Measurements from ENCODE around the gene APOE. TPM values are rescaled to one million over a fixed set of nuclear protein-coding genes. Genes with fewer than 3 reads are reported as not detected.

The APOE gene
- polyA plus RNA-seq, 2 of the 4 experiments (the other 2 are of a cell fraction): 12.5 to 31.9 TPM

- POLR2A ChIA-PET: interaction anchor here (0.6 to 2.1 kb wide), 3 partner anchors 13 to 240 kb away, joined by 3 to 7 read pairs (median 6); partner anchors contain the start of genes CLPTM1 and TOMM40
- Histone ChIP-seq H3K4me2 (peak overlapping the region; percentile 56), H3K9me3 (no peaks in the 10 kb centered on the region), H3K27ac (peak overlapping the region in 1 of 2 experiments; percentile 56; a peak in 3 of 6 replicates), H3K4me1 (peaks cover 29% of the 10 kb centered on the region), H3K4me3 (no peak overlapping the region)
- CTCF ChIA-PET: interaction anchor here (0.6 to 18.1 kb wide), 57 partner anchors 9 to 500 kb away, joined by 3 to 303 read pairs (median 4); partner anchors contain the start of genes APOC1, APOC2, CLASRP and CLPTM1
- DNase-seq (ENCODE audit: low read depth in 1 of 2, low spot score in 1 of 2) (peak; percentile 79 to 84), ATAC-seq (peak; percentile 54 to 68), FAIRE-seq (no peak)
- WGBS (ENCODE audit: missing lambda C conversion rate): 22% methylated on average over 24 of the region's 24 CpGs
- no peak for TF ChIP-seq CBX2 (IDR thresholded peaks at IDR 0.05; ENCODE audit: borderline replicate concordance, low read depth)
- TF ChIP-seq RFX5 (IDR thresholded peaks at IDR 0.05): 0 out of 2 replicates have a peak, but pooled peaks have one; percentile 54
- TF ChIP-seq, protein P1, sequence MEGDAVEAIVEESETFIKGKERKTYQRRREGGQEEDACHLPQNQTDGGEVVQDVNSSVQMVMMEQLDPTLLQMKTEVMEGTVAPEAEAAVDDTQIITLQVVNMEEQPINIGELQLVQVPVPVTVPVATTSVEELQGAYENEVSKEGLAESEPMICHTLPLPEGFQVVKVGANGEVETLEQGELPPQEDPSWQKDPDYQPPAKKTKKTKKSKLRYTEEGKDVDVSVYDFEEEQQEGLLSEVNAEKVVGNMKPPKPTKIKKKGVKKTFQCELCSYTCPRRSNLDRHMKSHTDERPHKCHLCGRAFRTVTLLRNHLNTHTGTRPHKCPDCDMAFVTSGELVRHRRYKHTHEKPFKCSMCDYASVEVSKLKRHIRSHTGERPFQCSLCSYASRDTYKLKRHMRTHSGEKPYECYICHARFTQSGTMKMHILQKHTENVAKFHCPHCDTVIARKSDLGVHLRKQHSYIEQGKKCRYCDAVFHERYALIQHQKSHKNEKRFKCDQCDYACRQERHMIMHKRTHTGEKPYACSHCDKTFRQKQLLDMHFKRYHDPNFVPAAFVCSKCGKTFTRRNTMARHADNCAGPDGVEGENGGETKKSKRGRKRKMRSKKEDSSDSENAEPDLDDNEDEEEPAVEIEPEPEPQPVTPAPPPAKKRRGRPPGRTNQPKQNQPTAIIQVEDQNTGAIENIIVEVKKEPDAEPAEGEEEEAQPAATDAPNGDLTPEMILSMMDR (IDR thresholded peaks at IDR 0.05): peak; percentile 98
- peak; percentile 50; the same call in 1 of the 2 replicates for TF ChIP-seq MYC (IDR thresholded peaks at IDR 0.05; ENCODE audit: borderline replicate concordance, low read length)
- TF ChIP-seq SREBF2 (IDR thresholded peaks at IDR 0.05): no peak
- peak; percentile 50; the same call in 1 of the 2 replicates for TF ChIP-seq MAX (IDR thresholded peaks at IDR 0.05)
- peak in 1 of 2 experiments; percentile 65; a peak in 3 of 5 replicates for TF ChIP-seq JUN (IDR thresholded peaks at IDR 0.05)
- TF ChIP-seq CHD2 (IDR thresholded peaks at IDR 0.05; ENCODE audit: low read length, partially characterized antibody): peak; percentile 33
- TF ChIP-seq MAFK (IDR thresholded peaks at IDR 0.05; ENCODE audit: partially characterized antibody): peak; percentile 41
- TF ChIP-seq TP53 (CRISPR knock-in tag; IDR thresholded peaks at IDR 0.05): 0 out of 2 replicates have a peak, but pooled peaks have one; percentile 59
- peak; percentile 83 for TF ChIP-seq SMC3 (IDR thresholded peaks at IDR 0.05)
- TF ChIP-seq HOXB5 (CRISPR knock-in tag; IDR thresholded peaks at IDR 0.05): 0 out of 2 replicates have a peak, but pooled peaks have one; percentile 42
- TF ChIP-seq RAD21 (conservative IDR thresholded peaks at IDR 0.05 in 1 of 2, IDR thresholded peaks at IDR 0.05 in 1 of 2): peak; percentile 85 to 89
- no peak for TF ChIP-seq HMGXB4 (CRISPR knock-in tag; IDR thresholded peaks at IDR 0.05; ENCODE audit: borderline replicate concordance)
- TF ChIP-seq RCOR1 (IDR thresholded peaks at IDR 0.05; ENCODE audit: low read depth, low read length): no peak
- TF ChIP-seq PBX3 (IDR thresholded peaks at IDR 0.05): peak; percentile 52
- peak; percentile 58; the same call in 1 of the 2 replicates for TF ChIP-seq RARB (CRISPR knock-in tag; IDR thresholded peaks at IDR 0.05)
- peak; percentile 76; the same call in 1 of the 2 replicates for TF ChIP-seq TFCP2L1 (CRISPR knock-in tag; IDR thresholded peaks at IDR 0.05)
- TF ChIP-seq GATA3 (IDR thresholded peaks at IDR 0.05; ENCODE audit: borderline replicate concordance): 0 out of 2 replicates have a peak, but pooled peaks have one; percentile 37
These were observed 1.8 kb upstream of the APOE start for GRCh38 chr19:44903602-44904425.
